Panc1 (cell line): ENCODE data around the gene IL3RA. TPM values are rescaled to one million over a fixed set of nuclear protein-coding genes. Genes with fewer than 3 reads are reported as not detected.

ENCODE experiments used
- ATAC-seq: fragments of 200-7000 bp; cut with Tn5 transposase; 2 replicates; pipeline ENCODE4 v1.9.1; 2020; ENCODE audit warnings: mild to moderate bottlenecking, moderate library complexity
- BruUV-seq: library from RNA; stranded (reverse); fragments of 400-500 nt; replicated peaks from 2 replicates; lab custom pipeline; 2021; lab: Mats Ljungman, UMichigan
- CTCF ChIA-PET: fragments of 300-600 bp; sonication (Branson Sonifier 250); formaldehyde crosslinking; loops from one replicate; lab custom pipeline; 2022; ENCODE audit warnings: antibody characterized with exemption; lab: Charles Lee
- POLR2A ChIA-PET: fragments of 300-600 bp; sonication (Branson Sonifier 250); formaldehyde crosslinking; loops from one replicate; lab custom pipeline; 2022; ENCODE audit warnings: antibody characterized with exemption; lab: Charles Lee
- DNase-seq: peaks from one replicate; pipeline ENCODE4 v3.0.0-alpha.2; 2010; ENCODE audit warnings: low read depth, low spot score
- H3K27ac ChIP-seq: 2 replicates; pipeline ENCODE4 v1.5.1; 2011; ENCODE audit warnings: mild to moderate bottlenecking, low read length, inconsistent platforms
- H3K27me3 ChIP-seq: fragments of 200-500 bp; sonication (Bioruptor generic); 2 replicates; pipeline ENCODE4 v1.6.0; 2014; ENCODE audit warnings: low read length, inconsistent platforms; ENCODE audit not compliant: control insufficient read depth, insufficient read depth
- H3K36me3 ChIP-seq: fragments of 200-500 bp; sonication (Bioruptor generic); 2 replicates; pipeline ENCODE4 v1.5.1; 2014; ENCODE audit warnings: inconsistent platforms, mild to moderate bottlenecking, low read length, moderate library complexity; ENCODE audit not compliant: control insufficient read depth, insufficient read depth
- H3K4me1 ChIP-seq: 2 replicates; pipeline ENCODE4 v1.5.1; 2011; ENCODE audit warnings: inconsistent platforms, mild to moderate bottlenecking, low read length, moderate library complexity; ENCODE audit not compliant: control insufficient read depth, insufficient read depth
- H3K4me3 ChIP-seq, 2 experiments: 2 replicates each; pipeline ENCODE4 v1.5.1; 2011 to 2012; ENCODE audit warnings: low read depth in 2 of 2, low read length in 2 of 2, mild to moderate bottlenecking in 2 of 2, inconsistent platforms in 1 of 2, moderate library complexity in 1 of 2
- H3K9me3 ChIP-seq: fragments of 200-500 bp; sonication (Bioruptor generic); 2 replicates; pipeline ENCODE4 v1.5.1; 2014; ENCODE audit warnings: low read depth, mild to moderate bottlenecking, inconsistent platforms, low read length, moderate library complexity; ENCODE audit not compliant: control insufficient read depth, insufficient read depth
- POLR2AphosphoS5 ChIP-seq: IDR thresholded peaks from 2 replicates; pipeline ENCODE4 v1.6.1; 2012; ENCODE audit warnings: mild to moderate bottlenecking, low read depth, low read length, moderate library complexity
- REST ChIP-seq, 2 experiments: IDR thresholded peaks; 2 replicates each; pipeline ENCODE4 v1.6.1; 2011 to 2012; ENCODE audit warnings: low read depth in 2 of 2, control low read depth in 1 of 2, low read length in 1 of 2, mild to moderate bottlenecking in 1 of 2, moderate library complexity in 1 of 2; ENCODE audit not compliant: insufficient read depth in 1 of 2
- SIN3A ChIP-seq: IDR thresholded peaks from 2 replicates; pipeline ENCODE4 v1.6.1; 2012; ENCODE audit warnings: low read depth, mild to moderate bottlenecking, low read length, moderate library complexity, borderline replicate concordance; ENCODE audit not compliant: insufficient read depth
- TCF7L2 ChIP-seq: IDR thresholded peaks from 2 replicates; pipeline ENCODE4 v1.6.1; 2011; ENCODE audit warnings: mild to moderate bottlenecking, low read depth, low read length, inconsistent platforms
- in situ Hi-C: cut with HindIII; loops from 2 replicates; pipeline ENCODE4 v1.10.0; 2016; ENCODE audit warnings: low sequenced_read_pairs, low pct_unique_long_range_greater_than_20kb
- intact Hi-C: fragments of 100-400 bp; cut with micrococcal nuclease; formaldehyde crosslinking; loops from one replicate; pipeline ENCODE4 v1.10.0; 2022; ENCODE audit not compliant: unreplicated experiment
- total RNA-seq: library from RNA; stranded (reverse); gene quantifications from one replicate; pipeline ENCODE4 v1.2.1, GENCODE V29; 2021; ENCODE audit not compliant: unreplicated experiment
- TF ChIP-seq, protein P1 (sequence below): fragments of 450-650 bp; IDR thresholded peaks from 2 replicates; pipeline ENCODE4 v1.5.1; 2017; ENCODE audit warnings: mild to moderate bottlenecking

The IL3RA gene
- total RNA-seq, 1 experiment from 2014 or later, result 0.28 TPM

DNA sequence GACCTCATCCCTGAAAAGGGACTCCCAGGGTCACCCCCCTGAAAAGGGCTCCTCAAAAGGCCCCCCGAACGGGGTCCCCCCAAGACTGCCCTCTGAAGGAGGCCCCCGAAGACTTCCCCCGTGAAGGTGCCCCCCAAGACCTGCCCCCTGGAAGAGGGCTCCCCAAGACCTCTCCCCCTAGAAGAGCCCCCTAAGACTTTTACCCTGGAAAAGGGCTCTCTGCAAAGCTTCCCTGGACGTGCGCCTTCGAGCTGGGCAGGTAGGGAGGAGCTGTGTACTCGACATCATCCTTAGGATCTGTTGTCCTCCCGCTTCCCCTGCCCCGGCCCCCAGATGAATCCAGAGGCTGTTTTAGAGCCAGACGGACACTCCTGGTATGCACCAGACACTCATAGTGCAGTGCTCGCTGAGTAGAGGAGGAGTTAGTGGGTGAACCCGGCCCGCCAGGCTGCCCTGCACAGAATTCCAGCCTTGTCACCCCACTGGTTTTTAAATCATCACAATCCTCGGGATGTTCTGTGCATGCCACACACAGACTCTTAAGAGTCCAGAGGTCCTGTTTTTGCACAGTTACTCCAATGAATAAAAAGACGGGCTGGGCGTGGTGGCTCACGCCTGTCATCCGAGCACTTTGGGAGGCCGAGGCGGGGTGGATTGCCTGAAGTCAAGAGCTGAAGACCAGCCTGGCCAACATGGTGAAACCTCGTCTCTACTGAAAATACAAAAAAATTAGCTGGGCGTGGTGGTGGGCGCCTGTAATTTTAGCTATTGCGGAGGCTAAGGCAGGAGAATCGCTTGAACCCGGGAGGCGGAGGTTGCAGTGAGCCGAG is 61.1 kb downstream of the IL3RA start:
- peaks cover 3% of the 10 kb centered on the region; the same call in 1 of the 2 replicates for H3K4me1 ChIP-seq
- in situ Hi-C loops (no loop called here), intact Hi-C loops (no loop called here)
- no peak overlapping the region for H3K27ac ChIP-seq
- ATAC-seq (no peak), DNase-seq (no peak)
- H3K36me3 ChIP-seq, result no peaks in the 10 kb centered on the region
- no peaks in the 10 kb centered on the region for H3K27me3 ChIP-seq
- no TSS peak for BruUV-seq
- ChIA-PET POLR2A (no interaction called here), CTCF (no interaction called here)
- H3K9me3 ChIP-seq, result no peaks in the 10 kb centered on the region
- TF ChIP-seq POLR2AphosphoS5, result no peak
- TF ChIP-seq, protein P1, sequence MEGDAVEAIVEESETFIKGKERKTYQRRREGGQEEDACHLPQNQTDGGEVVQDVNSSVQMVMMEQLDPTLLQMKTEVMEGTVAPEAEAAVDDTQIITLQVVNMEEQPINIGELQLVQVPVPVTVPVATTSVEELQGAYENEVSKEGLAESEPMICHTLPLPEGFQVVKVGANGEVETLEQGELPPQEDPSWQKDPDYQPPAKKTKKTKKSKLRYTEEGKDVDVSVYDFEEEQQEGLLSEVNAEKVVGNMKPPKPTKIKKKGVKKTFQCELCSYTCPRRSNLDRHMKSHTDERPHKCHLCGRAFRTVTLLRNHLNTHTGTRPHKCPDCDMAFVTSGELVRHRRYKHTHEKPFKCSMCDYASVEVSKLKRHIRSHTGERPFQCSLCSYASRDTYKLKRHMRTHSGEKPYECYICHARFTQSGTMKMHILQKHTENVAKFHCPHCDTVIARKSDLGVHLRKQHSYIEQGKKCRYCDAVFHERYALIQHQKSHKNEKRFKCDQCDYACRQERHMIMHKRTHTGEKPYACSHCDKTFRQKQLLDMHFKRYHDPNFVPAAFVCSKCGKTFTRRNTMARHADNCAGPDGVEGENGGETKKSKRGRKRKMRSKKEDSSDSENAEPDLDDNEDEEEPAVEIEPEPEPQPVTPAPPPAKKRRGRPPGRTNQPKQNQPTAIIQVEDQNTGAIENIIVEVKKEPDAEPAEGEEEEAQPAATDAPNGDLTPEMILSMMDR, result no peak
- no peak for TF ChIP-seq SIN3A
- no peak for TF ChIP-seq TCF7L2
- no peak for TF ChIP-seq REST (IDR thresholded peaks at IDR 0.05; ENCODE audit: insufficient read depth in 1 of 2, low read depth in 2 of 2, low read length in 1 of 2)
- no peak overlapping the region for H3K4me3 ChIP-seq

GRCh38 chrX:1398431-1399340 is 62.1 kb downstream of the IL3RA start:
- ChIA-PET CTCF (no interaction called here), POLR2A (no interaction called here)
- 0 out of 2 replicates have a peak, but pooled peaks have one; percentile 33 for ATAC-seq
- no peak overlapping the region for H3K4me3 ChIP-seq
- H3K27me3 ChIP-seq, result no peaks in the 10 kb centered on the region
- H3K9me3 ChIP-seq, result no peaks in the 10 kb centered on the region
- BruUV-seq, result no TSS peak
- TF ChIP-seq SIN3A (no peak), POLR2AphosphoS5 (no peak), REST (IDR thresholded peaks at IDR 0.05; ENCODE audit: insufficient read depth in 1 of 2, low read depth in 2 of 2, low read length in 1 of 2) (no peak), TCF7L2 (no peak)
- TF ChIP-seq, protein P1, result no peak
- intact Hi-C loops, result no loop called here
- H3K36me3 ChIP-seq, result no peaks in the 10 kb centered on the region
- H3K27ac ChIP-seq, result no peak overlapping the region
- in situ Hi-C loops, result no loop called here
- DNase-seq, result no peak
- peaks cover 3% of the 10 kb centered on the region; the same call in 1 of the 2 replicates for H3K4me1 ChIP-seq
